Cerebellar nuclear complex (tissue), 1 donor: Measurements from ENCODE around the gene USP17L27.
"Not testable (repeated sequence)": the region's sequence is repeated elsewhere in the genome, so short reads cannot be mapped to it uniquely, and the experiment has no call there.

ENCODE experiments used
- DNase-seq, 2 experiments: peaks; one replicate each; lab custom pipeline; 2025; lab: John Stamatoyannopoulos, UW

The USP17L27 gene

GRCh38 chr4:9343848-9344247, at the start of gene USP17L27:
TSS of gene USP17L27 (plus strand) at chr4:9344148. CDS start at chr4:9344148, 0 bp downstream.
- DNase-seq = not testable (repeated sequence)

- not testable (repeated sequence) for DNase-seq
Measured at GRCh38 chr4:9324191-9324590, 19.8 kb upstream of the USP17L27 start.

- DNase-seq = not testable (repeated sequence)
Measured at GRCh38 chr4:9324865-9325264, 19.1 kb upstream of the USP17L27 start, which contains the start of gene USP17L24. TSS of gene USP17L24 (plus strand) at chr4:9325165. CDS start at chr4:9325165, 0 bp downstream.

GRCh38 chr4:9329611-9330010, 14.3 kb upstream of the USP17L27 start, which contains the start of gene USP17L25:
TSS of gene USP17L25 (plus strand) at chr4:9329911. CDS start at chr4:9329911, 0 bp downstream.
- not testable (repeated sequence) for DNase-seq

GRCh38 chr4:9334358-9334757, 9.6 kb upstream of the USP17L27 start, which contains the start of gene USP17L26:
TSS of gene USP17L26 (plus strand) at chr4:9334658. CDS start at chr4:9334658, 0 bp downstream.
- DNase-seq = not testable (repeated sequence)

GRCh38 chr4:9339103-9339502, 4.8 kb upstream of the USP17L27 start, which contains the start of gene USP17L5:
TSS of gene USP17L5 (plus strand) at chr4:9339403. CDS start at chr4:9339403, 0 bp downstream.
- DNase-seq = not testable (repeated sequence)

- not testable (repeated sequence) for DNase-seq
Measured at GRCh38 chr4:9348593-9348992, 4.6 kb downstream of the USP17L27 start, which contains the start of gene USP17L28. TSS of gene USP17L28 (plus strand) at chr4:9348893. CDS start at chr4:9348893, 0 bp downstream.

GRCh38 chr4:9350866-9351265, 6.9 kb downstream of the USP17L27 start:
- DNase-seq = not testable (repeated sequence)

- DNase-seq = not testable (repeated sequence)
Measured at GRCh38 chr4:9353338-9353737, 9.4 kb downstream of the USP17L27 start, which contains the start of gene USP17L29. TSS of gene USP17L29 (plus strand) at chr4:9353638. CDS start at chr4:9353638, 0 bp downstream.

- DNase-seq = not testable (repeated sequence)
Measured at GRCh38 chr4:9362829-9363228, 18.9 kb downstream of the USP17L27 start, which contains the start of gene USP17L30. TSS of gene USP17L30 (plus strand) at chr4:9363129. CDS start at chr4:9363129, 0 bp downstream.

GRCh38 chr4:9379881-9380280, 35.9 kb downstream of the USP17L27 start:
- not testable (repeated sequence) for DNase-seq

GRCh38 chr4:9381012-9381534, 37.1 kb downstream of the USP17L27 start:
- not testable (repeated sequence) for DNase-seq

GRCh38 chr4:9384126-9384525, 40.2 kb downstream of the USP17L27 start:
- DNase-seq = no peak

- DNase-seq = not testable (repeated sequence)
Measured at GRCh38 chr4:9389001-9389400, 45.1 kb downstream of the USP17L27 start.
